Astrocyte (in vitro differentiated cells and primary cell): ENCODE results near the gene MST1. TPM values are rescaled to one million over a fixed set of nuclear protein-coding genes. Genes with fewer than 3 reads are reported as not detected.

ENCODE experiments used
- DNase-seq: peaks from one replicate; pipeline ENCODE4 v3.0.0-alpha.2; 2010; ENCODE audit warnings: low read depth
- FAIRE-seq: peaks from 2 replicates; lab custom pipeline; 2011; peaks lifted over from hg19 to GRCh38; lab: Jason Lieb, UNC
- H2AFZ ChIP-seq: 2 replicates; pipeline ENCODE4 v1.6.0; 2012; ENCODE audit warnings: low read depth, low read length, inconsistent platforms
- H3K27ac ChIP-seq: 2 replicates; pipeline ENCODE4 v1.5.1; 2011; ENCODE audit warnings: low read depth, low read length, inconsistent platforms
- H3K27me3 ChIP-seq: 2 replicates; pipeline ENCODE4 v1.6.0; 2011; ENCODE audit warnings: low read length, inconsistent platforms; ENCODE audit not compliant: insufficient read depth
- H3K36me3 ChIP-seq: 2 replicates; pipeline ENCODE4 v1.5.1; 2011; ENCODE audit warnings: low read length, inconsistent platforms; ENCODE audit not compliant: insufficient read depth
- H3K4me1 ChIP-seq: 2 replicates; pipeline ENCODE4 v1.5.1; 2011; ENCODE audit warnings: low read length, inconsistent platforms; ENCODE audit not compliant: insufficient read depth
- H3K4me2 ChIP-seq: 2 replicates; pipeline ENCODE4 v1.6.0; 2012; ENCODE audit warnings: low read length, inconsistent platforms
- H3K4me3 ChIP-seq: 2 replicates; pipeline ENCODE4 v1.5.1; 2011; ENCODE audit warnings: low read depth, mild to moderate bottlenecking, low read length, inconsistent platforms; ENCODE audit not compliant: insufficient read depth
- H3K79me2 ChIP-seq: 2 replicates; pipeline ENCODE4 v1.6.0; 2012; ENCODE audit warnings: mild to moderate bottlenecking, low read length, inconsistent platforms; ENCODE audit not compliant: insufficient read depth
- H3K9ac ChIP-seq: 2 replicates; pipeline ENCODE4 v1.6.0; 2012; ENCODE audit warnings: mild to moderate bottlenecking, low read length, inconsistent platforms
- H3K9me3 ChIP-seq: 2 replicates; pipeline ENCODE4 v1.5.1; 2012; ENCODE audit warnings: low read depth, mild to moderate bottlenecking, low read length, inconsistent platforms; ENCODE audit not compliant: insufficient read depth
- H4K20me1 ChIP-seq: 2 replicates; pipeline ENCODE4 v1.6.0; 2012; ENCODE audit warnings: low read length, inconsistent platforms; ENCODE audit not compliant: insufficient read depth
- H3K27ac Mint-ChIP-seq: one replicate; pipeline ENCODE4 v1.8.0; 2021; ENCODE audit warnings: mild to moderate bottlenecking, mixed read lengths; ENCODE audit not compliant: unreplicated experiment
- H3K27me3 Mint-ChIP-seq: one replicate; pipeline ENCODE4 v1.8.0; 2021; ENCODE audit warnings: low read depth, mixed read lengths; ENCODE audit not compliant: unreplicated experiment
- H3K36me3 Mint-ChIP-seq: one replicate; pipeline ENCODE4 v1.8.0; 2021; ENCODE audit warnings: low read depth, mixed read lengths; ENCODE audit not compliant: unreplicated experiment
- H3K4me1 Mint-ChIP-seq: one replicate; pipeline ENCODE4 v1.8.0; 2021; ENCODE audit warnings: low read depth, mixed read lengths; ENCODE audit not compliant: unreplicated experiment
- H3K4me3 Mint-ChIP-seq: one replicate; pipeline ENCODE4 v1.8.0; 2021; ENCODE audit warnings: mild to moderate bottlenecking, moderate library complexity, mixed read lengths; ENCODE audit not compliant: unreplicated experiment
- H3K9me3 Mint-ChIP-seq: one replicate; pipeline ENCODE4 v1.8.0; 2021; ENCODE audit warnings: mild to moderate bottlenecking, mixed read lengths; ENCODE audit not compliant: unreplicated experiment
- EZH2 ChIP-seq: IDR thresholded peaks from 2 replicates; pipeline ENCODE4 v1.6.1; 2012; ENCODE audit warnings: mild to moderate bottlenecking, low read length, inconsistent platforms; ENCODE audit not compliant: insufficient read depth
- total RNA-seq: library from RNA; stranded (reverse); gene quantifications from 2 replicates; pipeline ENCODE4 v1.2.1, GENCODE V29; 2021
- TF ChIP-seq, protein P1 (sequence below): IDR thresholded peaks from 2 replicates; pipeline ENCODE4 v1.5.1; 2011; ENCODE audit warnings: low read depth, mild to moderate bottlenecking, inconsistent platforms, low read length, moderate library complexity; ENCODE audit not compliant: insufficient read depth

MST1 gene
- total RNA-seq, 1 donor from 2014 or later = 9.3 TPM

DNA sequence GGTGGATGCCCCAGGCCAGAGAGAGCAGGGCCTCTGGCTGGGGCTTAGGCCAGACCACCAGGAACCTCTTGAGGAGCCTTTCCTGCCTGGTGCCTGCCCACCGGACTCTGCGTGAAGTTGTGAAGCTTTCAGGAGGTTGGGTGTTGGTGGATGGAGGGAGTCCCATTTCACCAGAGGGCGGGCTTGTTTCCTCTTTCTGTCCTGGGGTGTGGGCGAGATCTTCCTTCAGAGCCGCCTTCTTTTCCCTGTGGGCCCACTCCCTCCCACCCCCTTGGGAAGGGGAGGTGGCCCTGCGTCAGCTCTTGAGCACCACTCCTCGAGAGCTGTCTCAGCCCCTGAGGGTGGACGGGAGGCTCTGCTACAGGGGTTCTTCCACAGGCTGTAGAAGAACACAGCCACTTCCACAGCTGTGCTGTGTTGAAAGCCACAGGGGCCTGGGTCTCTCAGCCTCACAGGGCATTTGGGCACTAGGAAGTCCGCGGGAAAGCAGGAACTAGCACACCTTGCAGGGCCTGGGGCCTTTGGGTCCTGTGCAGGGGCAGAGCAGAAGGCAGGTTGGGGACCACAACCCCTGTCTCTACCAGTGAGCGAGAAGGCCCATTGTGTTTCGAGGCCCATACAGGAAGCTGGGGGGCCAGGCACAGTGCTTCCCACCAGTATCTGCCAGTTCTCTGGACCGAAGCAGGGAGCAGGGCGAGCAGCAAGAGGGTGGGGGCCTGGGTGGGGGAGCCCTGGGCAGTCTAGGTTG is 28.1 kb upstream of the MST1 start:
- Mint-ChIP-seq H3K4me3 (no peak overlapping the region), H3K9me3 (peaks cover 3% of the 10 kb centered on the region), H3K36me3 (peaks cover 10% of the 10 kb centered on the region), H3K27ac (no peak overlapping the region), H3K4me1 (peaks cover 5% of the 10 kb centered on the region), H3K27me3 (no peaks in the 10 kb centered on the region)
- TF ChIP-seq, protein P1, sequence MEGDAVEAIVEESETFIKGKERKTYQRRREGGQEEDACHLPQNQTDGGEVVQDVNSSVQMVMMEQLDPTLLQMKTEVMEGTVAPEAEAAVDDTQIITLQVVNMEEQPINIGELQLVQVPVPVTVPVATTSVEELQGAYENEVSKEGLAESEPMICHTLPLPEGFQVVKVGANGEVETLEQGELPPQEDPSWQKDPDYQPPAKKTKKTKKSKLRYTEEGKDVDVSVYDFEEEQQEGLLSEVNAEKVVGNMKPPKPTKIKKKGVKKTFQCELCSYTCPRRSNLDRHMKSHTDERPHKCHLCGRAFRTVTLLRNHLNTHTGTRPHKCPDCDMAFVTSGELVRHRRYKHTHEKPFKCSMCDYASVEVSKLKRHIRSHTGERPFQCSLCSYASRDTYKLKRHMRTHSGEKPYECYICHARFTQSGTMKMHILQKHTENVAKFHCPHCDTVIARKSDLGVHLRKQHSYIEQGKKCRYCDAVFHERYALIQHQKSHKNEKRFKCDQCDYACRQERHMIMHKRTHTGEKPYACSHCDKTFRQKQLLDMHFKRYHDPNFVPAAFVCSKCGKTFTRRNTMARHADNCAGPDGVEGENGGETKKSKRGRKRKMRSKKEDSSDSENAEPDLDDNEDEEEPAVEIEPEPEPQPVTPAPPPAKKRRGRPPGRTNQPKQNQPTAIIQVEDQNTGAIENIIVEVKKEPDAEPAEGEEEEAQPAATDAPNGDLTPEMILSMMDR = no peak
- no peak for TF ChIP-seq EZH2
- FAIRE-seq (no peak), DNase-seq (no peak)
- Histone ChIP-seq H3K79me2 (peaks cover 15% of the 10 kb centered on the region), H2AFZ (no peak overlapping the region), H3K4me1 (peaks cover 12% of the 10 kb centered on the region), H3K27me3 (no peaks in the 10 kb centered on the region), H3K27ac (no peak overlapping the region), H3K36me3 (peaks cover 3% of the 10 kb centered on the region), H4K20me1 (peaks cover 48% of the 10 kb centered on the region), H3K4me3 (no peak overlapping the region), H3K9ac (no peak overlapping the region), H3K4me2 (no peak overlapping the region), H3K9me3 (no peaks in the 10 kb centered on the region)

DNA sequence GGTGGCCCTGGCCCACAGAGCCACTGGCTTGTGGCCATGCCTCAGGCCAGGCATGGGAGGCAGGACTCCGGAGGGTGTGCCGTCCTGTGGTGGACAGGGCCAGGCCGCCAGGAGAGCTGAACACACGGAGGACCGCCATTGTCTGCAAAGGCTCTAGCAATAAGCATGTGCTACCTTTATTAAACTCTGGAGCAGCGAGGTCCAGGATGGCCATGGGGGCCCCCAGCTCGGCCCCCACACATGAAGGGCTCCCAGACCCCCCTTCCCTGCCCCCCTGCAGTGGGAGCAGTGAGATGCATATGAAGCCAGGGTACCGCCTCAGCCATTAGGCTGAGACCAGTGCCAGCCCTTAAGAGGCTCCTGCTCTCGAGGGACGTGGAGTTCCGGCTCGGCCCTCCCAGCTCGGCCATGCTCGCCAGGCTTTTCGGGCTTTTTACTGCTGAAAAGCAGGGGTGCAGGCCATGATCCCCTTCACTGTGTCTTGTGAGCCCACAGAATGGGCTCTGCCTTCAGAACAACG is 27.5 kb upstream of the MST1 start:
- peaks cover 12% of the 10 kb centered on the region for H3K4me1 ChIP-seq
- FAIRE-seq (no peak), DNase-seq (no peak)
- no peak overlapping the region for H3K4me2 ChIP-seq
- Mint-ChIP-seq H3K9me3 (peaks cover 3% of the 10 kb centered on the region), H3K36me3 (peaks cover 9% of the 10 kb centered on the region), H3K27me3 (no peaks in the 10 kb centered on the region), H3K27ac (no peak overlapping the region), H3K4me3 (no peak overlapping the region), H3K4me1 (peaks cover 3% of the 10 kb centered on the region)
- TF ChIP-seq, protein P1 = no peak
- no peak for TF ChIP-seq EZH2
- peaks cover 9% of the 10 kb centered on the region for H3K79me2 ChIP-seq
- peaks cover 43% of the 10 kb centered on the region for H4K20me1 ChIP-seq
- peaks cover 3% of the 10 kb centered on the region for H3K36me3 ChIP-seq
- H3K4me3 ChIP-seq = no peak overlapping the region
- H3K27ac ChIP-seq = no peak overlapping the region
- H3K9me3 ChIP-seq = no peaks in the 10 kb centered on the region
- H3K27me3 ChIP-seq = no peaks in the 10 kb centered on the region
- H3K9ac ChIP-seq = no peak overlapping the region
- no peak overlapping the region for H2AFZ ChIP-seq

DNA sequence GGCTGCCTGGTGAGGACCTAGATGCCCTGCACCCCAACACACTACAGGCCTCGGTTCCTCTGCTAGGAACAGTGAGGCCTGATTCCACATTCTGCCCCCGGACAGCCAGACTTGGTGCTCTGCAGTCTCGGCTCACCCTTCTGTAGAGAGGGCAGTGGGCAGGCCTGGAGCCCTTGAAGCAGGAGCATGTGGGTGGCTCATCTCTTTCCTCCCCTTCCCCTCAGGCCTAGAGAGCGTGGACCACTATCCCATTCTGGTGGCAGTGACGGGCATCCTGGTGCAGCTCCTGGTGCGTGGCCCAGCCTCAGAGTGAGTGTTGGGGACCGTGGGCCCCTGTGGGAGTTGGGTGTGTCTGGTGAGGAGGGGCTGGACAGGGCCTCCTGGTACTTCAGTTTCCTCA is 26.9 kb upstream of the MST1 start:
- peaks cover 3% of the 10 kb centered on the region for H3K4me1 Mint-ChIP-seq
- no peaks in the 10 kb centered on the region for H3K27me3 Mint-ChIP-seq
- no peak overlapping the region for H3K27ac Mint-ChIP-seq
- Histone ChIP-seq H3K27ac (no peak overlapping the region), H3K27me3 (no peaks in the 10 kb centered on the region), H4K20me1 (peaks cover 38% of the 10 kb centered on the region), H3K4me1 (peaks cover 12% of the 10 kb centered on the region), H2AFZ (no peak overlapping the region), H3K36me3 (peaks cover 1% of the 10 kb centered on the region), H3K9ac (no peak overlapping the region), H3K9me3 (no peaks in the 10 kb centered on the region), H3K4me2 (no peak overlapping the region), H3K79me2 (peaks cover 3% of the 10 kb centered on the region), H3K4me3 (no peak overlapping the region)
- H3K4me3 Mint-ChIP-seq = no peak overlapping the region
- peaks cover 9% of the 10 kb centered on the region for H3K36me3 Mint-ChIP-seq
- no peak for TF ChIP-seq EZH2
- TF ChIP-seq, protein P1 = no peak
- no peak for FAIRE-seq
- H3K9me3 Mint-ChIP-seq = peaks cover 3% of the 10 kb centered on the region
- no peak for DNase-seq
